CD14-positive monocyte (primary cell): ENCODE results near the gene RAB11A. TPM values are rescaled to one million over a fixed set of nuclear protein-coding genes. Genes with fewer than 3 reads are reported as not detected.

Experiments
- DNase-seq, 3 donors: peaks; one replicate each; pipeline ENCODE4 v3.0.0-alpha.2; 2011 to 2022
- H2AFZ ChIP-seq: 2 replicates; pipeline ENCODE4 v1.6.0; 2012; ENCODE audit warnings: mild to moderate bottlenecking, low read depth, low read length, inconsistent platforms; ENCODE audit not compliant: insufficient read depth, poor library complexity, severe bottlenecking
- H3K27ac ChIP-seq, 2 donors: 1 replicate in 1 of 2; 2 replicates in 1 of 2; pipeline ENCODE4 v1.5.1; 2012 to 2013; ENCODE audit warnings: low read length in 2 of 2, control low read depth in 1 of 2, inconsistent platforms in 1 of 2, low read depth in 1 of 2, mild to moderate bottlenecking in 1 of 2
- H3K27me3 ChIP-seq, 2 donors: one replicate each; pipeline versions ENCODE4 v1.6.0 to v1.6.1; 2011 to 2013; ENCODE audit warnings: low read length in 2 of 2; ENCODE audit not compliant: control insufficient read depth in 2 of 2, insufficient read depth in 2 of 2
- H3K36me3 ChIP-seq, 2 donors: replicated peaks in 1 of 2; 1 replicate in 1 of 2; 2 replicates in 1 of 2; pipeline versions ENCODE4 v1.5.1 to v1.6.1; 2012 to 2013; ENCODE audit warnings: low read length in 2 of 2, control low read depth in 1 of 2, inconsistent platforms in 1 of 2, mild to moderate bottlenecking in 1 of 2; ENCODE audit not compliant: insufficient read depth in 2 of 2, control insufficient read depth in 1 of 2
- H3K4me1 ChIP-seq, 2 donors: 1 replicate in 1 of 2; 2 replicates in 1 of 2; pipeline versions ENCODE4 v1.5.1 to v1.6.1; 2012 to 2013; ENCODE audit warnings: low read length in 2 of 2, control low read depth in 1 of 2, inconsistent platforms in 1 of 2, mild to moderate bottlenecking in 1 of 2, moderate library complexity in 1 of 2; ENCODE audit not compliant: insufficient read depth in 2 of 2, control insufficient read depth in 1 of 2
- H3K4me2 ChIP-seq: replicated peaks from 2 replicates; pipeline ENCODE3; 2012; ENCODE audit warnings: low read length, moderate library complexity, mild to moderate bottlenecking; ENCODE audit not compliant: poor library complexity, severe bottlenecking; ENCODE audit errors: extremely low read depth
- H3K4me3 ChIP-seq, 3 experiments: fragments of 200-600 bp in 1 of 3; sonication (generic) in 1 of 3; replicated peaks in 1 of 3; 1 replicate in 2 of 3; 2 replicates in 1 of 3; pipeline ENCODE4 v1.5.1; 2011 to 2013; ENCODE audit warnings: low read length in 3 of 3, mild to moderate bottlenecking in 3 of 3, control low read depth in 2 of 3, low read depth in 2 of 3, inconsistent platforms in 1 of 3, moderate library complexity in 1 of 3
- H3K79me2 ChIP-seq: 2 replicates; pipeline ENCODE4 v1.6.0; 2012; ENCODE audit warnings: mild to moderate bottlenecking, control low read depth, inconsistent platforms, low read length, moderate library complexity; ENCODE audit not compliant: insufficient read depth
- H3K9ac ChIP-seq: 2 replicates; pipeline ENCODE4 v1.6.0; 2017; ENCODE audit warnings: low read length, mild to moderate bottlenecking; ENCODE audit not compliant: insufficient read depth, poor library complexity, severe bottlenecking
- H3K9me3 ChIP-seq, 2 donors: replicated peaks in 1 of 2; 1 replicate in 1 of 2; 2 replicates in 1 of 2; pipeline versions ENCODE4 v1.5.1 to v1.6.1; 2012 to 2013; ENCODE audit warnings: low read length in 2 of 2, control low read depth in 1 of 2; ENCODE audit not compliant: control insufficient read depth in 1 of 2, insufficient read depth in 1 of 2
- H4K20me1 ChIP-seq: 2 replicates; pipeline ENCODE4 v1.6.0; 2012; ENCODE audit warnings: mild to moderate bottlenecking, low read length, control low read depth, moderate library complexity; ENCODE audit not compliant: insufficient read depth
- H3K27ac Mint-ChIP-seq, 7 donors: one replicate each; pipeline ENCODE4 v1.8.0; 2020; ENCODE audit warnings: mild to moderate bottlenecking in 7 of 7, mixed read lengths in 7 of 7, moderate library complexity in 6 of 7, inconsistent platforms in 2 of 7
- H3K27me3 Mint-ChIP-seq, 3 donors: one replicate each; pipeline ENCODE4 v1.8.0; 2021 to 2022; ENCODE audit warnings: low read depth in 3 of 3, mild to moderate bottlenecking in 3 of 3, mixed read lengths in 3 of 3, moderate library complexity in 3 of 3, inconsistent platforms in 1 of 3
- H3K36me3 Mint-ChIP-seq, 2 donors: one replicate each; pipeline ENCODE4 v1.8.0; 2020; ENCODE audit warnings: mixed read lengths in 2 of 2, inconsistent platforms in 1 of 2, mild to moderate bottlenecking in 1 of 2
- H3K4me1 Mint-ChIP-seq: one replicate; pipeline ENCODE4 v1.8.0; 2020; ENCODE audit warnings: mild to moderate bottlenecking, mixed read lengths
- H3K4me3 Mint-ChIP-seq, 2 donors: one replicate each; pipeline ENCODE4 v1.8.0; 2020; ENCODE audit warnings: mild to moderate bottlenecking in 2 of 2, mixed read lengths in 2 of 2, moderate library complexity in 1 of 2
- H3K9me3 Mint-ChIP-seq, 7 donors: one replicate each; pipeline ENCODE4 v1.8.0; 2020 to 2022; ENCODE audit warnings: mixed read lengths in 7 of 7, mild to moderate bottlenecking in 6 of 7, moderate library complexity in 6 of 7, inconsistent platforms in 2 of 7
- WGBS: methylation state at CpG from one replicate; pipeline ENCODE4 v1.1.5; 2013; ENCODE audit warnings: missing lambda C conversion rate; ENCODE audit not compliant: insufficient coverage; 5-methylcytosine and 5-hydroxymethylcytosine counted together
- intact Hi-C, 2 donors: fragments of 100-400 bp; cut with micrococcal nuclease; formaldehyde crosslinking; loops; one replicate each; pipeline versions ENCODE4 v1.15.0 to v1.15.1; 2023
- polyA plus RNA-seq, 3 donors: library from polyadenylated mRNA; depleted of rRNA in 1 of 3; unstranded in 2 of 3; stranded (reverse) in 1 of 3; fragments of 300-500 nt in 2 of 3; fragments of >200 nt in 1 of 3; fragmentation: Illumina TruSeq in 2 of 3; gene quantifications; 1 replicate in 2 of 3; 2 replicates in 1 of 3; pipeline ENCODE4 v1.2.3, GENCODE V29; 2012 to 2021
- TF ChIP-seq, protein P1 (sequence below): fragments of 200-600 bp; IDR thresholded peaks from one replicate; pipeline ENCODE4 v1.8.0; 2022; ENCODE audit warnings: antibody characterized with exemption, mild to moderate bottlenecking

Gene RAB11A
- polyA plus RNA-seq, 3 donors, result 180 to 310 (median 300) TPM

- Mint-ChIP-seq H3K4me3 (no peak overlapping the region), H3K4me1 (peaks cover 68% of the 10 kb centered on the region), H3K27ac (peak overlapping the region in 4 of 7 donors; percentile 33 to 88 (median 78)), H3K9me3 (no peaks in the 10 kb centered on the region), H3K36me3 (peaks cover 0 to 2% of the 10 kb centered on the region in 2 donors), H3K27me3 (peaks cover 0 to 2% (median 0%) of the 10 kb centered on the region in 3 donors)
- Histone ChIP-seq H3K4me1 (peaks cover 81 to 88% of the 10 kb centered on the region in 2 donors), H4K20me1 (no peaks in the 10 kb centered on the region), H3K4me3 (no peak overlapping the region), H3K4me2 (no peak overlapping the region), H3K27ac (no peak overlapping the region), H3K27me3 (no peaks in the 10 kb centered on the region), H3K9me3 (no peaks in the 10 kb centered on the region), H2AFZ (peak overlapping the region; percentile 16), H3K79me2 (no peaks in the 10 kb centered on the region), H3K9ac (no peak overlapping the region), H3K36me3 (no peaks in the 10 kb centered on the region)
- DNase-seq, result no peak
- intact Hi-C loops, result no loop called here
- 21% methylated on average over 2 of the region's 4 CpGs for WGBS
- TF ChIP-seq, protein P1, sequence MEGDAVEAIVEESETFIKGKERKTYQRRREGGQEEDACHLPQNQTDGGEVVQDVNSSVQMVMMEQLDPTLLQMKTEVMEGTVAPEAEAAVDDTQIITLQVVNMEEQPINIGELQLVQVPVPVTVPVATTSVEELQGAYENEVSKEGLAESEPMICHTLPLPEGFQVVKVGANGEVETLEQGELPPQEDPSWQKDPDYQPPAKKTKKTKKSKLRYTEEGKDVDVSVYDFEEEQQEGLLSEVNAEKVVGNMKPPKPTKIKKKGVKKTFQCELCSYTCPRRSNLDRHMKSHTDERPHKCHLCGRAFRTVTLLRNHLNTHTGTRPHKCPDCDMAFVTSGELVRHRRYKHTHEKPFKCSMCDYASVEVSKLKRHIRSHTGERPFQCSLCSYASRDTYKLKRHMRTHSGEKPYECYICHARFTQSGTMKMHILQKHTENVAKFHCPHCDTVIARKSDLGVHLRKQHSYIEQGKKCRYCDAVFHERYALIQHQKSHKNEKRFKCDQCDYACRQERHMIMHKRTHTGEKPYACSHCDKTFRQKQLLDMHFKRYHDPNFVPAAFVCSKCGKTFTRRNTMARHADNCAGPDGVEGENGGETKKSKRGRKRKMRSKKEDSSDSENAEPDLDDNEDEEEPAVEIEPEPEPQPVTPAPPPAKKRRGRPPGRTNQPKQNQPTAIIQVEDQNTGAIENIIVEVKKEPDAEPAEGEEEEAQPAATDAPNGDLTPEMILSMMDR, result no peak
Measured at GRCh38 chr15:65835447-65835846, 33.8 kb upstream of the RAB11A start.

GRCh38 chr15:65836665-65837064 is 32.6 kb upstream of the RAB11A start:
- peaks cover 0 to 2% of the 10 kb centered on the region in 2 donors for H3K36me3 Mint-ChIP-seq
- 83% methylated on average over 1 of the region's 4 CpGs for WGBS
- intact Hi-C loops, result no loop called here

More at GRCh38 chr15:65836665-65837064, 32.6 kb upstream of the RAB11A start:
- Histone ChIP-seq H3K4me3 (no peak overlapping the region), H3K27ac (no peak overlapping the region), H3K27me3 (no peaks in the 10 kb centered on the region), H3K79me2 (no peaks in the 10 kb centered on the region), H3K36me3 (no peaks in the 10 kb centered on the region), H3K4me1 (peaks cover 87 to 96% of the 10 kb centered on the region in 2 donors), H3K4me2 (no peak overlapping the region), H3K9ac (no peak overlapping the region), H2AFZ (no peak overlapping the region), H3K9me3 (no peaks in the 10 kb centered on the region), H4K20me1 (no peaks in the 10 kb centered on the region)
- TF ChIP-seq, protein P1, result peak; percentile 45
- DNase-seq, result no peak
- Mint-ChIP-seq H3K27me3 (peaks cover 0 to 2% (median 0%) of the 10 kb centered on the region in 3 donors), H3K9me3 (no peaks in the 10 kb centered on the region), H3K27ac (peak overlapping the region in 2 of 7 donors; percentile 11 to 70), H3K4me3 (no peak overlapping the region), H3K4me1 (peaks cover 77% of the 10 kb centered on the region)
